ENCODE data around the gene VIPAS39. TPM values are rescaled to one million over a fixed set of nuclear protein-coding genes. Genes with fewer than 3 reads are reported as not detected.

Gene VIPAS39
- total and polyA plus RNA-seq, 2 of the 13 experiments (the other 11 are each of a cell fraction or from before 2014, with no cell fraction given), result 13.3 to 21.5 TPM

DNA sequence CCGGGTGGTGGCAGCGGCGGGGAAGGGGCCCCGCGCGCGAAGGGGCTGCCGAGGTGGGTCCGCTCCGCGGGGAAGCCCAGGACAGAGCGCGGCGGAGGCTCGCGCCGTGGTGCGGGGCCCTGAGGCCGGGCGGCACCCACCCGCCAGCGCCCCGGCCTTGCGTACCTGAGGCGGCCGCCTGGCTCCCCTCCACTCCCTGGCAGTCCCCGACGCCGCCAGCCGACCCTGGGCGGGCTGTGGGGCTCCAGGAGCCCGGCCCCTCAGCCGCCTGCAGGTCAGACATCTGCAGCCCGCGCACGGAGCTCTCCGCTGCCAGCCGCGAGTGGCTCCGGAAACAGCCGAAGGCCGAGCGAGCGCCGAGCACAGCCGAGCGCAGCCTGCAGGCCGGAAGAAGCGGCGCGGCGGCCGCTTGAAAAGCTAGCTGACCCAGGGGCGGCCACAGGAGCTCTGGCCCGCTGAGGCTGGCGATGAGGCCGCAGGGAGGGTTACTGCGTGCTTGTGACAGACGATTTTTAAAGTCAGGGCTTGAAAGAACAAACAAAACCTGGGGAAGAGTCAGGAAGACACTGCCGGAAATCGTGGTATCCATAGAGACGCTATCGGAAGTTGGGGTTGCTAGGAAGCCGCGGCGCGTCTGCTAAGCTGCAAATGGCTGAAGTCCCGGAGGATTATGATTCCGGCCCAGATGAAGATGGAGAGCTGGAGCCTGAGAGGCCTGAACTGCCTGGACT is 80.5 kb downstream of the VIPAS39 start, which contains the start of the genes SAMD15 and TMED8 (continued):
- TF ChIP-seq RERE (CRISPR knock-in tag; IDR thresholded peaks at IDR 0.05; ENCODE audit: low read depth) (no peak), TARDBP (CRISPR knock-in tag; IDR thresholded peaks at IDR 0.05) (peak; percentile 40; the same call in 1 of the 2 replicates), FOXA3 (CRISPR knock-in tag; IDR thresholded peaks at IDR 0.05) (no peak), TBL1XR1 (IDR thresholded peaks at IDR 0.05; ENCODE audit: borderline replicate concordance, low read length, partially characterized antibody) (no peak), SMAD3 (CRISPR knock-in tag; IDR thresholded peaks at IDR 0.05) (0 out of 2 replicates have a peak, but pooled peaks have one; percentile 60), ARHGAP35 (CRISPR knock-in tag; IDR thresholded peaks at IDR 0.05; ENCODE audit: borderline replicate concordance) (no peak; the same call in 1 of the 2 replicates), POLR2AphosphoS2 (IDR thresholded peaks at IDR 0.05; ENCODE audit: low read depth, low read length) (no peak), ZNF775 (CRISPR knock-in tag; IDR thresholded peaks at IDR 0.05; ENCODE audit: borderline replicate concordance) (no peak), ZNF574 (CRISPR knock-in tag; IDR thresholded peaks at IDR 0.05) (peak; percentile 75), KMT2B (CRISPR knock-in tag; IDR thresholded peaks at IDR 0.05) (peak; percentile 73), ATAD3A (CRISPR knock-in tag; IDR thresholded peaks at IDR 0.05) (no peak), SNAPC2 (CRISPR knock-in tag; IDR thresholded peaks at IDR 0.05) (no peak), TFAP4 (IDR thresholded peaks at IDR 0.05; ENCODE audit: borderline replicate concordance, low read depth) (no peak), ZNF781 (CRISPR knock-in tag; IDR thresholded peaks at IDR 0.05; ENCODE audit: borderline replicate concordance, not compliant biosample characterization) (peak; percentile 49), SNRNP70 (IDR thresholded peaks at IDR 0.05; ENCODE audit: low read depth, low read length) (no peak), FOSL1 (CRISPR knock-in tag; IDR thresholded peaks at IDR 0.05; ENCODE audit: borderline replicate concordance) (no peak), ZNF768 (CRISPR knock-in tag; IDR thresholded peaks at IDR 0.05) (peak; percentile 37; the same call in 1 of the 2 replicates)
- TF ChIP-seq, protein P1, sequence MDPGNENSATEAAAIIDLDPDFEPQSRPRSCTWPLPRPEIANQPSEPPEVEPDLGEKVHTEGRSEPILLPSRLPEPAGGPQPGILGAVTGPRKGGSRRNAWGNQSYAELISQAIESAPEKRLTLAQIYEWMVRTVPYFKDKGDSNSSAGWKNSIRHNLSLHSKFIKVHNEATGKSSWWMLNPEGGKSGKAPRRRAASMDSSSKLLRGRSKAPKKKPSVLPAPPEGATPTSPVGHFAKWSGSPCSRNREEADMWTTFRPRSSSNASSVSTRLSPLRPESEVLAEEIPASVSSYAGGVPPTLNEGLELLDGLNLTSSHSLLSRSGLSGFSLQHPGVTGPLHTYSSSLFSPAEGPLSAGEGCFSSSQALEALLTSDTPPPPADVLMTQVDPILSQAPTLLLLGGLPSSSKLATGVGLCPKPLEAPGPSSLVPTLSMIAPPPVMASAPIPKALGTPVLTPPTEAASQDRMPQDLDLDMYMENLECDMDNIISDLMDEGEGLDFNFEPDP (CRISPR knock-in tag; conservative IDR thresholded peaks at IDR 0.05), result no peak
